Measurements from ENCODE around the gene SRGAP2B. TPM values are rescaled to one million over a fixed set of nuclear protein-coding genes. Genes with fewer than 3 reads are reported as not detected.
"Not testable (repeated sequence)": the region's sequence is repeated elsewhere in the genome, so short reads cannot be mapped to it uniquely, and the experiment has no call there.

The SRGAP2B gene
- total and polyA plus RNA-seq, 5 donors, result 5.9 to 22.3 (median 19.5) TPM

DNA sequence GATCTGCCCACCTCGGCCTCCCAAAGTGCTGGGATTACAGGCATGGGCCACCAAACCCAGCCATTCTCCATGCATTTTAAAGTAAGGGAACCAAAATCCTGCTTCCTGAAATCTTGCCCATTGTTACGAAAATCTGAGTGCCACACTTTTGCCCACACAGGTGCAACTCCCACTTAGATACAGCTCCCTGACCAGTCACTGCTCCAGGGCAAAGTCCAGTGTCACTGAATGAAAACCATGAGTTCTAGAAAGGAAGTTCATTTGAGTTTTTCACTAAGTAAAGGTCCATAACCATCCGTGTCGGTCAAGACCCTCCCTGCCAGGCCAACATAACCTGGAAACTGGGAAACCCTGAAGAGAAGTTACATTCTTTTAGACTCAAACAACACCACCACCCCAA is 67.9 kb downstream of the SRGAP2B start:
- DNase-seq; H3K27ac ChIP-seq (ENCODE audit: low read length); H3K27me3 ChIP-seq (ENCODE audit: control insufficient read depth, insufficient read depth); intact Hi-C loops (cut with DNase I); ATAC-seq; H3K4me3 ChIP-seq (ENCODE audit: low read length); H3K4me1 ChIP-seq (ENCODE audit: control insufficient read depth, insufficient read depth, low read length); H3K9me3 ChIP-seq (ENCODE audit: control insufficient read depth, low read length): not testable (repeated sequence)
- no CpG with 5 or more reads among the region's 4 CpGs for WGBS

- ATAC-seq; H3K9me3 ChIP-seq (ENCODE audit: control insufficient read depth, low read length); H3K4me1 ChIP-seq (ENCODE audit: control insufficient read depth, insufficient read depth, low read length); H3K27ac ChIP-seq (ENCODE audit: low read length); DNase-seq; intact Hi-C loops (cut with DNase I); H3K4me3 ChIP-seq (ENCODE audit: low read length); H3K27me3 ChIP-seq (ENCODE audit: control insufficient read depth, insufficient read depth): not testable (repeated sequence)
Measured at GRCh38 chr1:145025286-145025685, 69.8 kb downstream of the SRGAP2B start.

DNA sequence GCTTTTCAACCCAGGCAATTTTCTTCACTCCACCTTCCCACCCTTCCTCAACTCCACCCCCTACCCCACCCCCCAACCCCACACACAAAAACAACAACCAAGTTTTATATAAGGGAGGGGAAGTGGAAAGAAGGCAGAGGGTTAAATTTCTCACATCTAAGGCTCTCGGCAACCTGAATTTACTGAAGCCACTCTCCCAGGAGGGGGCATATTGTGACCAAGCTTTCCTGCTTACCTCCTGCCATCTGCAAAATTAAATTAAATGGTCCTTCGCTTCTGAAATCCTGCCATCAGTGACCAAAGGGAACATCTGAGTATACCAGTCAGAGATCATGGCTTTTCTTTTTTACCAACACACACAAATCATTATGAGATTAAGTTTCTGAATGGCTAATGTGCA is 72.9 kb downstream of the SRGAP2B start:
- H3K27me3 ChIP-seq (ENCODE audit: control insufficient read depth, insufficient read depth); H3K9me3 ChIP-seq (ENCODE audit: control insufficient read depth, low read length); ATAC-seq; intact Hi-C loops (cut with DNase I); H3K27ac ChIP-seq (ENCODE audit: low read length); H3K4me3 ChIP-seq (ENCODE audit: low read length); DNase-seq; H3K4me1 ChIP-seq (ENCODE audit: control insufficient read depth, insufficient read depth, low read length): not testable (repeated sequence)
- WGBS, result 20% methylated on average over 1 of the region's 2 CpGs

GRCh38 chr1:145021749-145022148 is 73.4 kb downstream of the SRGAP2B start:
- H3K27ac ChIP-seq (ENCODE audit: low read length); H3K27me3 ChIP-seq (ENCODE audit: control insufficient read depth, insufficient read depth); H3K9me3 ChIP-seq (ENCODE audit: control insufficient read depth, low read length); DNase-seq; ATAC-seq; intact Hi-C loops (cut with DNase I); H3K4me3 ChIP-seq (ENCODE audit: low read length); H3K4me1 ChIP-seq (ENCODE audit: control insufficient read depth, insufficient read depth, low read length): not testable (repeated sequence)
- 80% methylated on average over 3 of the region's 4 CpGs for WGBS

DNA sequence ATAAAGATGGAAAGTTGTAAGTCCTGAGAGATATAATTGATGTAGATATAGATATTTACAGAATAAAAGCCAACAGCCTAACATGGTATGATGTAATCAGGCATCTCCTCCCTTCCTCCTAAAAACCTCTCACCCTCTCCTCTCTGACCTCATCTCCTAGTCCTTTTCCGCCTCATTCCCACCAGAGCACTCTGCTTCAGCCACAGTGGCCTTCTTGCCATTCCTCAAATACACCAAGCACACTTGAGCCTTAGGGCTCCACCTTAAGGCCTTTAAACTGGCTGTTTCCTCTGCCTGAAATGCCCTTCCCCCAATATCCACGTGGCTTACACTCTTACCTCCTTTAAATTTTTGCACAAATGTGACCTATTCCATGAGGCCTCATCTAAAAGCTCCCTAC is 75.4 kb downstream of the SRGAP2B start:
- H3K27ac ChIP-seq (ENCODE audit: low read length); H3K9me3 ChIP-seq (ENCODE audit: control insufficient read depth, low read length); DNase-seq; ATAC-seq; H3K4me3 ChIP-seq (ENCODE audit: low read length); H3K4me1 ChIP-seq (ENCODE audit: control insufficient read depth, insufficient read depth, low read length); H3K27me3 ChIP-seq (ENCODE audit: control insufficient read depth, insufficient read depth); intact Hi-C loops (cut with DNase I): not testable (repeated sequence)
- 39% methylated on average over 2 of the region's 2 CpGs for WGBS

DNA sequence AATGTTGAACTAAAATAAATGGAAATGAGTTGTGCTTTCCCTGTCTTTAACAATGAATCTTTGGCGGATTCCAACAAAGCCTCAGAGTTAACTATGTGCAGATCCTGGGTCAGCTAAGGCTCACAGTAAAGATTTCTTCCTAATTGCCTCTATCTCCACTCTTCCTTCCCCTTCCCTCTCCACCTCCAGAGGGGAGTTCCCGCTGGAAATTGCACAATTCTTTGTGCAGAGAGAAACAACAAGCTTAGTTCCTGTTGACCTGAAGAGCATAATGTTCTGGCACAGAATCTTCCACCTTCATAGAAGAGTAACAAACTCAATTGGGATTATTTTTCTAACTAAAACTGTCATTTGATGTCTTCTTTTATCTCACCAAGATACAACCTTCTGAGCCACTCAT is 77.4 kb downstream of the SRGAP2B start:
- H3K27me3 ChIP-seq (ENCODE audit: control insufficient read depth, insufficient read depth); intact Hi-C loops (cut with DNase I); H3K9me3 ChIP-seq (ENCODE audit: control insufficient read depth, low read length); H3K4me1 ChIP-seq (ENCODE audit: control insufficient read depth, insufficient read depth, low read length); DNase-seq; H3K27ac ChIP-seq (ENCODE audit: low read length); H3K4me3 ChIP-seq (ENCODE audit: low read length): not testable (repeated sequence)
- ATAC-seq, result peak; percentile 69 to 83
- WGBS, result 53% methylated on average over 2 of the region's 2 CpGs

GRCh38 chr1:145016492-145016862 is 78.7 kb downstream of the SRGAP2B start:
- H3K27ac ChIP-seq (ENCODE audit: low read length); H3K4me1 ChIP-seq (ENCODE audit: control insufficient read depth, insufficient read depth, low read length); DNase-seq; intact Hi-C loops (cut with DNase I); H3K4me3 ChIP-seq (ENCODE audit: low read length); H3K27me3 ChIP-seq (ENCODE audit: control insufficient read depth, insufficient read depth); ATAC-seq; H3K9me3 ChIP-seq (ENCODE audit: control insufficient read depth, low read length): not testable (repeated sequence)

DNA sequence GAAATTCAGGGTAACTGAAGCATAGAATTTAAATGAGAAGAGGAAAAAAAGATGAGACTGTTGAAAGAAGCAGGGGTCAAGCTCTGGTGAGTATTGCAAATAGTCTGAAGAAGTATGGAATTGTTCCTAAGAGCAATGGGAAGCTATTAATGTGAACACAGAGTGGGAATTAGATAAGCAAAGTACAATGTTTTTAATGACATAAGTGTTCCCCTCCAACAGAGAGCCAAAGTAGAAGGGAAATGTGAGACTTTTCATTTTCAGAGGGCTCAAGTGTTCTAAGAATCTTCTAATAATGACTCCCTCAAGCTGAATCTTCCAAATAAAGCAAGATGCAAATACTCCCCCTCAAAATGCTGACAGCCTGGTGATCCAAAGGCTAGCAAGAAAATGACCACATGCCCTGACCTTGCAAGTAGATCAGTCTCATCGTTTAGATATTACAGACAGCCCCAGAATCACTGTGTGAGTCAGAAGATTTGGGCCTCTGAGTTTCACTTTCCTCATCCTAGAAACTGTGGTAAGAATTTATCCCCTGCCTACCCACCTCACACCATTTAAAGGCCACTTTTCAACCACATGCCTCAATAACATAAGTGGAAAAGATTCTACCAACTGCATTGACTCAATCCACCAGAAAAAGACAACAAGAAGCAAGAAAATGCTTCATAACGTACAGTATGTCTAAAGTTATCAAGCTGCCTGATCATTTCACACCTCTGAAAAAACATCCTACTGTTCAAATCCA is 79.2 kb downstream of the SRGAP2B start:
- DNase-seq; H3K4me3 ChIP-seq (ENCODE audit: low read length); H3K27me3 ChIP-seq (ENCODE audit: control insufficient read depth, insufficient read depth); H3K4me1 ChIP-seq (ENCODE audit: control insufficient read depth, insufficient read depth, low read length); H3K9me3 ChIP-seq (ENCODE audit: control insufficient read depth, low read length); intact Hi-C loops (cut with DNase I); H3K27ac ChIP-seq (ENCODE audit: low read length): not testable (repeated sequence)
- WGBS, result no CpG with 5 or more reads among the region's 2 CpGs
- ATAC-seq, result peak; percentile 58 to 75

DNA sequence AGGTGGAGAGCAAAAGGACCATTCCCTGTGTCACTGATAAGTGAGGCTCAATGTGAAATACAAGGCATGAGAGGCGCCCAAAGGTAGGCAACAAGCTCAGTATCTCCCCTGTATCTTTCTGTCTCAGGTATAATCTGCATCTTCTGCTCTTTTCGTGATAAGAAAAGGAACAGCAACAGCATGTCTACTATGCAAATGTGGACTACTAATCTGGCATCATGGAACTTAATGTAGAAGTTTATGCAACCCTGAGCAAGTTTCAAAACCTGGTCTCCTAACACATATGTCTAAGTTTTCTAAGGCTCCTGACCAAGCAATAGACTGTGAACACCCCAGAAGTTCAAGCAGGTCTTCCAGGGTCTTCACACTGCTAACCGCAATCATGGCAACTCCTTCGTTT is 81.8 kb downstream of the SRGAP2B start:
- 95% methylated on average over 4 of the region's 4 CpGs for WGBS
- ATAC-seq; intact Hi-C loops (cut with DNase I); H3K9me3 ChIP-seq (ENCODE audit: control insufficient read depth, low read length); H3K27me3 ChIP-seq (ENCODE audit: control insufficient read depth, insufficient read depth); H3K4me3 ChIP-seq (ENCODE audit: low read length); DNase-seq; H3K4me1 ChIP-seq (ENCODE audit: control insufficient read depth, insufficient read depth, low read length); H3K27ac ChIP-seq (ENCODE audit: low read length): not testable (repeated sequence)

- DNase-seq; H3K4me3 ChIP-seq (ENCODE audit: low read length); intact Hi-C loops (cut with DNase I); H3K27ac ChIP-seq (ENCODE audit: low read length); H3K4me1 ChIP-seq (ENCODE audit: control insufficient read depth, insufficient read depth, low read length); H3K9me3 ChIP-seq (ENCODE audit: control insufficient read depth, low read length); H3K27me3 ChIP-seq (ENCODE audit: control insufficient read depth, insufficient read depth); ATAC-seq: not testable (repeated sequence)
- WGBS, result 96% methylated on average over 3 of the region's 4 CpGs
Measured at GRCh38 chr1:145011811-145012210, 83.3 kb downstream of the SRGAP2B start.

GRCh38 chr1:145010580-145010979 is 84.5 kb downstream of the SRGAP2B start:
- H3K4me3 ChIP-seq (ENCODE audit: low read length); intact Hi-C loops (cut with DNase I); DNase-seq; H3K27me3 ChIP-seq (ENCODE audit: control insufficient read depth, insufficient read depth); H3K27ac ChIP-seq (ENCODE audit: low read length); H3K9me3 ChIP-seq (ENCODE audit: control insufficient read depth, low read length); H3K4me1 ChIP-seq (ENCODE audit: control insufficient read depth, insufficient read depth, low read length); ATAC-seq: not testable (repeated sequence)
- WGBS, result 57% methylated on average over 2 of the region's 3 CpGs

DNA sequence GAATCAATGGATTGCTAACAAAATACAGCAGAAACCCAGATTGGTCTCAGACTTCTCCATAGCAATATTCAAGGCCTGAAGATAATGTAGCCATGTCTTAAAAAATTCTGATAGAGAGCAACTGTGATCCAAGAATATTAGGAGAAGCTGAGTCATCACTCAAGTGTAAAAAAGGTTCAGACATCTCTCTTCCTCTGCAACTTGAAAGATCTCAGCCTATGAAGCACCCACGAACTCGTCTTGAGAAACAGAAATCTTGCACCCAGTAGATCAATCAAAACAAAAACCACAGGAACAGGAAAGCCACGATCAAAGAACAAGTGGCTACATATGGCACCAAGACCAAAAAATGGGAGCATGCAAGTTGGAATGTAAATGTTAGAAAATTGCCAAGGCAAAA is 85.2 kb downstream of the SRGAP2B start:
- DNase-seq; H3K4me3 ChIP-seq (ENCODE audit: low read length); H3K27ac ChIP-seq (ENCODE audit: low read length); intact Hi-C loops (cut with DNase I); H3K4me1 ChIP-seq (ENCODE audit: control insufficient read depth, insufficient read depth, low read length); H3K27me3 ChIP-seq (ENCODE audit: control insufficient read depth, insufficient read depth); H3K9me3 ChIP-seq (ENCODE audit: control insufficient read depth, low read length): not testable (repeated sequence)
- WGBS, result 19% methylated on average over 3 of the region's 3 CpGs
- ATAC-seq, result peak; percentile 41 to 81

Measured in right cardiac atrium (tissue), 5 donors.